Suprapubic skin (tissue), 4 donors: Measurements from ENCODE around the gene C2.

Experiments used
- CTCF ChIP-seq, 2 donors: fragments of 200-600 bp in 1 of 2; fragments of 450-650 bp in 1 of 2; sonication (generic) in 1 of 2; IDR thresholded peaks; one replicate each; pipeline ENCODE4 v1.5.1; 2016 to 2019; ENCODE audit warnings: antibody characterized with exemption in 2 of 2, mild to moderate bottlenecking in 1 of 2, moderate library complexity in 1 of 2
- POLR2A ChIP-seq, 2 donors: fragments of 450-650 bp; IDR thresholded peaks; one replicate each; pipeline ENCODE4 v1.6.1; 2017; ENCODE audit warnings: antibody characterized with exemption in 2 of 2, mild to moderate bottlenecking in 2 of 2, moderate library complexity in 2 of 2
- POLR2AphosphoS5 ChIP-seq, 3 donors: sonication (generic); formaldehyde crosslinking; IDR thresholded peaks; one replicate each; pipeline ENCODE4 v1.6.1; 2017; ENCODE audit warnings: antibody characterized with exemption in 3 of 3

GRCh38 chr6:31915351-31915750 lies 12.2 kb upstream of the C2 start:
- TF ChIP-seq CTCF (IDR thresholded peaks at IDR 0.05) (no peak), POLR2AphosphoS5 (IDR thresholded peaks at IDR 0.05) (no peak), POLR2A (IDR thresholded peaks at IDR 0.05) (no peak)
